Endothelial cell (in vitro differentiated cells): ENCODE results near the gene KCNAB2. TPM values are rescaled to one million over a fixed set of nuclear protein-coding genes. Genes with fewer than 3 reads are reported as not detected.

Experiments used
- DNase-seq: peaks from one replicate; pipeline ENCODE4 v3.0.0; 2021; ENCODE audit warnings: low spot score
- H3K27ac Mint-ChIP-seq: one replicate; pipeline ENCODE4 v1.8.0; 2021; ENCODE audit warnings: mixed read lengths, inconsistent platforms; ENCODE audit not compliant: unreplicated experiment
- H3K27me3 Mint-ChIP-seq: one replicate; pipeline ENCODE4 v1.8.0; 2021; ENCODE audit warnings: mild to moderate bottlenecking, moderate library complexity, mixed read lengths, inconsistent platforms; ENCODE audit not compliant: unreplicated experiment
- H3K36me3 Mint-ChIP-seq: one replicate; pipeline ENCODE4 v1.8.0; 2021; ENCODE audit warnings: mild to moderate bottlenecking, low read depth, mixed read lengths, inconsistent platforms; ENCODE audit not compliant: unreplicated experiment
- H3K4me1 Mint-ChIP-seq: one replicate; pipeline ENCODE4 v1.8.0; 2021; ENCODE audit warnings: mild to moderate bottlenecking, mixed read lengths, inconsistent platforms; ENCODE audit not compliant: unreplicated experiment
- H3K4me3 Mint-ChIP-seq: one replicate; pipeline ENCODE4 v1.8.0; 2021; ENCODE audit warnings: mild to moderate bottlenecking, mixed read lengths, inconsistent platforms; ENCODE audit not compliant: unreplicated experiment
- H3K9me3 Mint-ChIP-seq: one replicate; pipeline ENCODE4 v1.8.0; 2021; ENCODE audit warnings: mixed read lengths, inconsistent platforms; ENCODE audit not compliant: unreplicated experiment
- CTCF ChIP-seq: fragments of 200-600 bp; sonication (generic); IDR thresholded peaks from one replicate; pipeline ENCODE4 v1.5.0; 2021; ENCODE audit warnings: antibody characterized with exemption; ENCODE audit not compliant: unreplicated experiment
- total RNA-seq: library from RNA; stranded (reverse); fragmentation: NEBNext Ultra II Directional; extraction: Animal tissue kit (Norgen Biotek cat#: 25700); gene quantifications from one replicate; pipeline ENCODE4 v1.2.1, GENCODE V29; 2021; ENCODE audit not compliant: unreplicated experiment

Gene KCNAB2
- total RNA-seq, 1 donor from 2014 or later, result 4.1 TPM

- no peak for TF ChIP-seq CTCF
- Mint-ChIP-seq H3K27ac (no peak overlapping the region), H3K36me3 (no peaks in the 10 kb centered on the region), H3K9me3 (no peaks in the 10 kb centered on the region), H3K4me3 (no peak overlapping the region), H3K4me1 (peaks cover 5% of the 10 kb centered on the region), H3K27me3 (no peaks in the 10 kb centered on the region)
- DNase-seq, result no peak
Measured at GRCh38 chr1:6117064-6117463, 71.4 kb downstream of the KCNAB2 start.

- Mint-ChIP-seq H3K27me3 (no peaks in the 10 kb centered on the region), H3K27ac (no peak overlapping the region), H3K36me3 (no peaks in the 10 kb centered on the region), H3K4me1 (peaks cover 5% of the 10 kb centered on the region), H3K4me3 (no peak overlapping the region), H3K9me3 (no peaks in the 10 kb centered on the region)
- TF ChIP-seq CTCF, result no peak
- no peak for DNase-seq
Measured at GRCh38 chr1:6117624-6118023, 71.9 kb downstream of the KCNAB2 start.

- Mint-ChIP-seq H3K4me3 (no peak overlapping the region), H3K4me1 (peaks cover 1% of the 10 kb centered on the region), H3K9me3 (no peaks in the 10 kb centered on the region), H3K36me3 (no peaks in the 10 kb centered on the region), H3K27ac (no peak overlapping the region), H3K27me3 (no peaks in the 10 kb centered on the region)
- no peak for DNase-seq
- TF ChIP-seq CTCF, result no peak
Measured at GRCh38 chr1:6118415-6118814, 72.7 kb downstream of the KCNAB2 start.

GRCh38 chr1:6121021-6121421, 75.3 kb downstream of the KCNAB2 start:
- no peaks in the 10 kb centered on the region for H3K9me3 Mint-ChIP-seq
- H3K36me3 Mint-ChIP-seq, result no peaks in the 10 kb centered on the region
- no peak overlapping the region for H3K4me3 Mint-ChIP-seq
- H3K27ac Mint-ChIP-seq, result no peak overlapping the region
- no peaks in the 10 kb centered on the region for H3K27me3 Mint-ChIP-seq
- DNase-seq, result no peak
- H3K4me1 Mint-ChIP-seq, result no peaks in the 10 kb centered on the region
- TF ChIP-seq CTCF, result no peak

- no peak overlapping the region for H3K27ac Mint-ChIP-seq
- no peak overlapping the region for H3K4me3 Mint-ChIP-seq
- no peaks in the 10 kb centered on the region for H3K36me3 Mint-ChIP-seq
- DNase-seq, result no peak
- no peaks in the 10 kb centered on the region for H3K9me3 Mint-ChIP-seq
- H3K4me1 Mint-ChIP-seq, result no peaks in the 10 kb centered on the region
- no peak for TF ChIP-seq CTCF
- peaks cover 3% of the 10 kb centered on the region for H3K27me3 Mint-ChIP-seq
Measured at GRCh38 chr1:6121651-6122370, 76.1 kb downstream of the KCNAB2 start.
